ENCODE results near the gene FYN.

Gene FYN

GRCh38 chr6:111885373-111886027, 12.2 kb upstream of the FYN start:
- no peak for DNase-seq (ENCODE audit: low read depth)
- TF ChIP-seq CTCF (IDR thresholded peaks at IDR 0.05; ENCODE audit: low read length, missing control alignments): no peak

GRCh38 chr6:111884068-111884467, 10.8 kb upstream of the FYN start:
- DNase-seq (ENCODE audit: low read depth): no peak
- H3K4me3 ChIP-seq (replicated peaks; ENCODE audit: low read depth, low read length): no peak overlapping the region
- no peak for TF ChIP-seq CTCF (IDR thresholded peaks at IDR 0.05; ENCODE audit: low read length, missing control alignments)

More at GRCh38 chr6:111885373-111886027, 12.2 kb upstream of the FYN start:
- no peak overlapping the region for H3K4me3 ChIP-seq (replicated peaks; ENCODE audit: low read depth, low read length)

GRCh38 chr6:111880181-111880888, 7.1 kb upstream of the FYN start:
- DNase-seq (ENCODE audit: low read depth): peak; percentile 49
- TF ChIP-seq CTCF (IDR thresholded peaks at IDR 0.05; ENCODE audit: low read length, missing control alignments): no peak
- no peak overlapping the region for H3K4me3 ChIP-seq (replicated peaks; ENCODE audit: low read depth, low read length)

GRCh38 chr6:111875741-111876140, 2.5 kb upstream of the FYN start:
- TF ChIP-seq CTCF (IDR thresholded peaks at IDR 0.05; ENCODE audit: low read length, missing control alignments): no peak
- no peak for DNase-seq (ENCODE audit: low read depth)
- H3K4me3 ChIP-seq (replicated peaks; ENCODE audit: low read depth, low read length): no peak overlapping the region

- H3K4me3 ChIP-seq (replicated peaks; ENCODE audit: low read depth, low read length): peak overlapping the region; percentile 79
- peak; percentile 33 for DNase-seq (ENCODE audit: low read depth)
- no peak for TF ChIP-seq CTCF (IDR thresholded peaks at IDR 0.05; ENCODE audit: low read length, missing control alignments)
These were observed 768 bp upstream of the FYN start for GRCh38 chr6:111874025-111874415.

GRCh38 chr6:111872401-111873177, 663 bp downstream of the FYN start:
- no peak for TF ChIP-seq CTCF (IDR thresholded peaks at IDR 0.05; ENCODE audit: low read length, missing control alignments)
- peak overlapping the region; percentile 79 for H3K4me3 ChIP-seq (replicated peaks; ENCODE audit: low read depth, low read length)
- DNase-seq (ENCODE audit: low read depth): peak; percentile 64

Measured in fibroblast of pulmonary artery (primary cell).